Sigmoid colon (tissue), 7 donors: ENCODE data around the gene CUL4B. TPM values are rescaled to one million over a fixed set of nuclear protein-coding genes. Genes with fewer than 3 reads are reported as not detected.

Source experiments
- DNase-seq: peaks from one replicate; pipeline ENCODE4 v3.0.0-alpha.2; 2019
- H3K27ac ChIP-seq, 4 donors: fragments of 200-600 bp; sonication (generic); one replicate each; pipeline ENCODE4 v1.5.1; 2016 to 2019; ENCODE audit warnings: mild to moderate bottlenecking in 1 of 4
- H3K27me3 ChIP-seq, 3 donors: fragments of 200-600 bp; sonication (generic); one replicate each; pipeline ENCODE4 v1.5.1; 2019; ENCODE audit warnings: mild to moderate bottlenecking in 1 of 3
- H3K36me3 ChIP-seq, 4 donors: fragments of 200-600 bp; sonication (generic); one replicate each; pipeline ENCODE4 v1.5.1; 2016 to 2019
- H3K4me1 ChIP-seq, 4 donors: fragments of 200-600 bp; sonication (generic); one replicate each; pipeline ENCODE4 v1.5.1; 2017 to 2019
- H3K4me3 ChIP-seq, 4 donors: fragments of 200-600 bp; sonication (generic); one replicate each; pipeline ENCODE4 v1.5.1; 2017 to 2019; ENCODE audit warnings: mild to moderate bottlenecking in 2 of 4, moderate library complexity in 1 of 4
- H3K9me3 ChIP-seq, 4 donors: fragments of 200-600 bp in 3 of 4; sonication (generic) in 3 of 4; one replicate each; pipeline versions ENCODE4 v1.5.1 to v1.6.1; 2013 to 2019
- EP300 ChIP-seq, 4 donors: sonication (generic); formaldehyde crosslinking; IDR thresholded peaks; one replicate each; pipeline ENCODE4 v1.6.1; 2017; ENCODE audit warnings: antibody characterized with exemption in 4 of 4
- POLR2A ChIP-seq, 2 donors: fragments of 450-650 bp; IDR thresholded peaks; one replicate each; pipeline ENCODE4 v1.6.1; 2016; ENCODE audit warnings: antibody characterized with exemption in 2 of 2, mild to moderate bottlenecking in 2 of 2, moderate library complexity in 2 of 2
- POLR2AphosphoS5 ChIP-seq, 4 donors: sonication (generic); formaldehyde crosslinking; IDR thresholded peaks; one replicate each; pipeline ENCODE4 v1.6.1; 2017; ENCODE audit warnings: antibody characterized with exemption in 4 of 4
- WGBS, 2 donors: extraction: QIAGEN DNeasy Blood & Tissue Kit; methylation state at CpG; one replicate each; pipeline ENCODE4 v1.1.7; 2013; 5-methylcytosine and 5-hydroxymethylcytosine counted together
- intact Hi-C: fragments of 100-400 bp; cut with DNase I; formaldehyde crosslinking; loops from one replicate; pipeline ENCODE4 v1.15.1; 2023
- polyA plus RNA-seq, 3 donors: library from polyadenylated mRNA; stranded (reverse); fragments of 200-250 nt; gene quantifications; one replicate each; pipeline ENCODE4 v1.2.3, GENCODE V29; 2013
- total RNA-seq, 4 donors: library from RNA; depleted of rRNA; stranded (reverse); fragments of >200 nt; gene quantifications; one replicate each; pipeline ENCODE4 v1.1.0, GENCODE V29; 2016
- TF ChIP-seq, protein P1 (sequence below), 4 experiments: fragments of 450-650 bp in 3 of 4; fragments of 200-600 bp in 1 of 4; IDR thresholded peaks; one replicate each; pipeline ENCODE4 v1.5.1; 2016 to 2019; ENCODE audit warnings: antibody characterized with exemption in 4 of 4, mild to moderate bottlenecking in 3 of 4, moderate library complexity in 2 of 4
- donor health status: healthy with polysubstance abuse.
- donor health status: Bipolar disorder and iron deficiency.
- donor health status: healthy.

Gene CUL4B
- total RNA-seq (10 to 100 TPM; 46.2 to 62.0 (median 49.9) TPM), polyA plus RNA-seq (10 to 100 TPM; 13.8 to 17.0 (median 15.5) TPM)

DNA sequence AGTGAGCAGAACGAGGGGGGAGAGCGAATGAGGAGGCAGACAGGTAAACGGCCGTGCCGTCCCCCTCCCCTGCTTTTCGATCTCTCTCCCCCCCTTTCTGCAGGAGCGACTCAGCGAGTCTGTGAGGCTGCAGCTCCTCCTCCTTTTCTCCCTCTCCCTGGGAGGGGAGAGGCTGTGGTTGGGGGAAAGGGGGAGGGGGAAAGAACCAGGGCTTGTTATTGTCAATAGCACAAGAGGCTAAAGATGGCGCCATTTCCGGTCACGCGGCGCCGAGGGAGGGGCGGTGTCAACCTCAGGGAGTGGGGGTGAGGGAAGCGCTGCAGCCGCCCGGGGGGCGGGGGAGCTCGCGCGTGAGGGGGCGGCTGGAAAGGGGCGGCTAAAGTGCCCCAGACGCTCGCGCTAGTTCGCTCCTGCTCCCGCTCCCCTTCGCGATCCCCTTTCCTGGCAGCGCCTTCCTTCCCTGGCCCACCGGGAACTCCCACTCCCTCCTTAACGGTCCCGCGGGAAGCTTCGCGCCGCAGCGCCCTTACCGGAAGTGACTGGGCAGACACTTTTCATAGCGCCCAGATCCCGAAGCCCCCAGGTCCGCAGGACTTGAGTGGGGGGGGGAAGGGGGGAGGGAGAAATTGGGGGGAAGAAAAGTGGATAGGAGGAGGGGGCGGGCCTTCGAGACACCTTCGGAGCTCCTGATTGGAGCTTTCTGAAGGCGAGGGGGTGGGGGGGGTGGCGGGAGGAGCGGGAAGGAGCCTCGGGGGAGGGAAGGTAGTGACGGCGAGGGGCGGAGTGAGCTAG lies at the start of gene CUL4B:
Gene CUL4B (minus strand): TSS at position 121 of the 792 bp plus-strand sequence. CDS start 324 bp downstream, outside the sequence.
- Histone ChIP-seq H3K4me1 (peaks cover 0 to 26% (median 5%) of the 10 kb centered on the region in 4 donors), H3K27ac (peak within 1 kb of the TSS; percentile 95 to 98 (median 96)), H3K4me3 (peak within 1 kb of the TSS; percentile 60 to 65 (median 62)), H3K27me3 (no peaks in the 10 kb centered on the region), H3K9me3 (no peaks in the 10 kb centered on the region), H3K36me3 (peaks cover 0 to 2% (median 0%) of the 10 kb centered on the region in 4 donors)
- intact Hi-C loops = loop anchor here (1.0 to 2.0 kb wide), 2 partner anchors 44 to 69 kb away; partner anchors contain the start of genes C1GALT1C1 and MCTS1
- DNase-seq = peak; percentile 97
- WGBS, 2 donors = 0 to 1% methylated on average over 51 to 54 of the region's 54 CpGs
- TF ChIP-seq POLR2AphosphoS5 (IDR thresholded peaks at IDR 0.05) (peak; percentile 1 to 85 (median 79)), POLR2A (IDR thresholded peaks at IDR 0.05) (peak; percentile 50 to 69), EP300 (IDR thresholded peaks at IDR 0.05) (peak in 3 of 4 donors; percentile 35 to 46 (median 39))
- TF ChIP-seq, protein P1, sequence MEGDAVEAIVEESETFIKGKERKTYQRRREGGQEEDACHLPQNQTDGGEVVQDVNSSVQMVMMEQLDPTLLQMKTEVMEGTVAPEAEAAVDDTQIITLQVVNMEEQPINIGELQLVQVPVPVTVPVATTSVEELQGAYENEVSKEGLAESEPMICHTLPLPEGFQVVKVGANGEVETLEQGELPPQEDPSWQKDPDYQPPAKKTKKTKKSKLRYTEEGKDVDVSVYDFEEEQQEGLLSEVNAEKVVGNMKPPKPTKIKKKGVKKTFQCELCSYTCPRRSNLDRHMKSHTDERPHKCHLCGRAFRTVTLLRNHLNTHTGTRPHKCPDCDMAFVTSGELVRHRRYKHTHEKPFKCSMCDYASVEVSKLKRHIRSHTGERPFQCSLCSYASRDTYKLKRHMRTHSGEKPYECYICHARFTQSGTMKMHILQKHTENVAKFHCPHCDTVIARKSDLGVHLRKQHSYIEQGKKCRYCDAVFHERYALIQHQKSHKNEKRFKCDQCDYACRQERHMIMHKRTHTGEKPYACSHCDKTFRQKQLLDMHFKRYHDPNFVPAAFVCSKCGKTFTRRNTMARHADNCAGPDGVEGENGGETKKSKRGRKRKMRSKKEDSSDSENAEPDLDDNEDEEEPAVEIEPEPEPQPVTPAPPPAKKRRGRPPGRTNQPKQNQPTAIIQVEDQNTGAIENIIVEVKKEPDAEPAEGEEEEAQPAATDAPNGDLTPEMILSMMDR (IDR thresholded peaks at IDR 0.05) = no peak

DNA sequence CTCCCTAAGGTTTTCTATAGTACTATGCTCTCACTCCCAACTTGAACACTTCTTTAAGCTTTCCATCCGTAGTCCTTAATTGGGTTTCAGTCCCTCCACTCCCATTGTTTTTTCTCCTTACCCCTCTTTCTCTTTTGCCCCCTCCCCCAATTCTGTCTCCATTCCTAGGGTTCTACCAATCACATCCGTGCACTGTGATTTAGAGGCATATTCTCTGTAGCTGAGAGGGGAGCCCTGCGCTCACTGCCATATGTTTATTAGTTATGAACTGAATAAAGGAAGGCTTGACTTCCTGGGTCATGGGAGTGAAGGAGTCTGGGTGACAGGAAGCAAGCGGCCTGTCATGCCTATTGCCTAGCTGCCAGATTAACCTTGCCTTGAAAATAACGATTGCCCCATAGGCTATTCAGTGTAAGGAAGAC lies 43.6 kb upstream of the CUL4B start:
- no peaks in the 10 kb centered on the region for H3K9me3 ChIP-seq
- TF ChIP-seq POLR2AphosphoS5 (IDR thresholded peaks at IDR 0.05) (peak in 1 of 4 donors; percentile 3), POLR2A (IDR thresholded peaks at IDR 0.05) (no peak), EP300 (IDR thresholded peaks at IDR 0.05) (no peak)
- TF ChIP-seq, protein P1 (IDR thresholded peaks at IDR 0.05) = no peak
- peak overlapping the region; percentile 47 to 57 (median 56) for H3K4me3 ChIP-seq
- DNase-seq = no peak
- WGBS, 2 donors = 0% methylated on average over 5 of the region's 5 CpGs
- intact Hi-C loops = loop anchor here (2.0 kb wide), 1 partner anchor 44 kb away; the partner anchor contains the start of gene CUL4B
- H3K27me3 ChIP-seq = no peaks in the 10 kb centered on the region
- H3K36me3 ChIP-seq = peaks cover 0 to 7% (median 2%) of the 10 kb centered on the region in 4 donors
- peaks cover 0 to 11% (median 6%) of the 10 kb centered on the region in 4 donors for H3K4me1 ChIP-seq
- H3K27ac ChIP-seq = peak overlapping the region; percentile 75 to 90 (median 84)

DNA sequence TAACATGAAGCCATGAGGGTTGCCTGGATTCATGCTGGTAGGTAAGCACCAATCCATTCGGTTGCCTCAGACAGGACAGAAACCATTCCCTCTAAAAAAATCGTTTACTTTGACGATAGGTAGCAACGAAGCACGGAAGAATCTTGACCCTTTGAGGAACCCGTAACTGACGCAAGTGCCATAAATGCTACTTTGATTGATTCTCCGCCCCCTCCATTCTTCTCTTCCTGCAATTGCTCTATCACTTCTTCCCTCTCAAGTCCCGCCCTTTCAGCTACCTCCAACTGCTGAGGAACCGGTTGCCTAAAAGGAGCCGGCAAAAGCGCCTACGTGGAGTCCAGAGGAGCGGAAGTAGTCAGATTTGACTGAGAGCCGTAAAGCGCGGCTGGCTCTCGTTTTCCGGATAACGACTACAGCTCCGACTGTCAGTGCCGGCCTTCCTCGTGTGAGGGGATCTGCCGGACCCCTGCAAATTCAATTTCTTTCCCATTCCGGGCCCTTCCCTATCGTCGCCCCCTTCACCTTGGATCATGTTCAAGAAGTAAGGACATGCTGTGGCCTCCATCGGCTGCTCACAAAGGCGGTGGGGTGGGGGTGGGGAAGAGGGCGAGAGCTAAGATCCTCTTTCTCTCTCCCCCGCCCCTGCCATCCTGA lies 43.1 kb upstream of the CUL4B start, which contains the start of gene MCTS1:
Gene MCTS1 (plus strand): TSS at position 395 of the 654 bp plus-strand sequence. CDS start 136 bp downstream, at position 531.
- Histone ChIP-seq H3K36me3 (peaks cover 0 to 7% (median under 1%) of the 10 kb centered on the region in 4 donors), H3K4me1 (peaks cover 0 to 11% (median 6%) of the 10 kb centered on the region in 4 donors), H3K27me3 (no peaks in the 10 kb centered on the region), H3K4me3 (peak within 1 kb of the TSS; percentile 47 to 57 (median 56)), H3K27ac (peak within 1 kb of the TSS; percentile 75 to 90 (median 84)), H3K9me3 (no peaks in the 10 kb centered on the region)
- TF ChIP-seq, protein P1 (IDR thresholded peaks at IDR 0.05) = no peak
- TF ChIP-seq EP300 (IDR thresholded peaks at IDR 0.05) = peak in 2 of 4 donors; percentile 27 to 53
- peak; percentile 25 to 40 for TF ChIP-seq POLR2A (IDR thresholded peaks at IDR 0.05)
- TF ChIP-seq POLR2AphosphoS5 (IDR thresholded peaks at IDR 0.05) = peak in 3 of 4 donors; percentile 70 to 74 (median 73)
- 0% methylated on average over 31 of the region's 31 CpGs for whole genome bisulfite sequencing, 2 donors
- peak; percentile 93 for DNase-seq
- intact Hi-C loops = loop anchor here (2.0 kb wide), 1 partner anchor 43 kb away; the partner anchor contains the start of gene CUL4B

DNA sequence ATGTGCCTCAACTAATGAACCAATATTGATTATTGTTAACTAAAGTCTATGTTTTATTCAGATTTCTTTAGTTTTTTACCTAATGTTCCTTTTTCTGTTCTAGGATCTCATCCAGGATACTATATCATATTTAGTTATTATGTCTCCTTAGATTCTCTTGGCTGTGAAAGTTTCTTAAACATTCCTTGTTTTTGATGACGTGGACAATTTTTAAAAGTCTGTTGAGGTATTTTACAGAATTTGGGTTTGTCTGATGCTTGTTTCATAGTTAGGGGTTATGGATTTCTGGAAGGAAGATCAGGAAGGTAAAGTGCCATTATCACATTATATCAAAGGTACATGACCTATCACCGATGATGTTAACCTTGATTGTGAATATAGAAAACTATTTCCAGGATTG lies 24.9 kb upstream of the CUL4B start:
- Histone ChIP-seq H3K9me3 (no peaks in the 10 kb centered on the region), H3K27ac (no peak overlapping the region), H3K4me3 (no peak overlapping the region), H3K36me3 (no peaks in the 10 kb centered on the region), H3K27me3 (no peaks in the 10 kb centered on the region), H3K4me1 (no peaks in the 10 kb centered on the region)
- TF ChIP-seq POLR2AphosphoS5 (IDR thresholded peaks at IDR 0.05) (no peak), POLR2A (IDR thresholded peaks at IDR 0.05) (no peak), EP300 (IDR thresholded peaks at IDR 0.05) (no peak)
- TF ChIP-seq, protein P1 (IDR thresholded peaks at IDR 0.05) = no peak
- no peak for DNase-seq
- intact Hi-C loops = no loop called here
- WGBS, 2 donors = 92 to 98% methylated on average over 2 of the region's 2 CpGs
